GM12873 (cell line): ENCODE results near the gene PNMA6E.

ENCODE experiments used
- CTCF ChIP-seq: IDR thresholded peaks from 2 replicates; pipeline ENCODE4 v1.5.1; 2012; ENCODE audit warnings: low read depth, mild to moderate bottlenecking, moderate library complexity, low read length, control low read depth; ENCODE audit not compliant: insufficient read depth; ENCODE audit errors: missing control alignments

Gene PNMA6E

GRCh38 chrX:153442463-153442862 is 41.3 kb upstream of the PNMA6E start:
- no peak for TF ChIP-seq CTCF

- no peak for TF ChIP-seq CTCF
Measured at GRCh38 chrX:153441981-153442380, 40.8 kb upstream of the PNMA6E start.

- no peak for TF ChIP-seq CTCF
Measured at GRCh38 chrX:153441296-153441695, 40.1 kb upstream of the PNMA6E start.

- no peak for TF ChIP-seq CTCF
Measured at GRCh38 chrX:153440556-153441135, 39.5 kb upstream of the PNMA6E start.

GRCh38 chrX:153439977-153440376 is 38.8 kb upstream of the PNMA6E start:
- TF ChIP-seq CTCF, result no peak

GRCh38 chrX:153438532-153438931 is 37.4 kb upstream of the PNMA6E start:
- TF ChIP-seq CTCF, result peak; percentile 27

- TF ChIP-seq CTCF, result no peak
Measured at GRCh38 chrX:153435845-153436244, 34.7 kb upstream of the PNMA6E start.
